Stimulated activated CD8-positive, alpha-beta memory T cell treated with anti-CD3 and anti-CD28 coated beads, Interleukin-12 subunit alpha, Interleukin-12 subunit beta, amount 100 ng/mL, for 1 hour (primary cell): ENCODE results near the gene NSG2.

Experiments used
- DNase-seq: peaks from one replicate; pipeline ENCODE4 v3.0.0-alpha.2; 2020; ENCODE audit warnings: low read depth

The NSG2 gene

DNA sequence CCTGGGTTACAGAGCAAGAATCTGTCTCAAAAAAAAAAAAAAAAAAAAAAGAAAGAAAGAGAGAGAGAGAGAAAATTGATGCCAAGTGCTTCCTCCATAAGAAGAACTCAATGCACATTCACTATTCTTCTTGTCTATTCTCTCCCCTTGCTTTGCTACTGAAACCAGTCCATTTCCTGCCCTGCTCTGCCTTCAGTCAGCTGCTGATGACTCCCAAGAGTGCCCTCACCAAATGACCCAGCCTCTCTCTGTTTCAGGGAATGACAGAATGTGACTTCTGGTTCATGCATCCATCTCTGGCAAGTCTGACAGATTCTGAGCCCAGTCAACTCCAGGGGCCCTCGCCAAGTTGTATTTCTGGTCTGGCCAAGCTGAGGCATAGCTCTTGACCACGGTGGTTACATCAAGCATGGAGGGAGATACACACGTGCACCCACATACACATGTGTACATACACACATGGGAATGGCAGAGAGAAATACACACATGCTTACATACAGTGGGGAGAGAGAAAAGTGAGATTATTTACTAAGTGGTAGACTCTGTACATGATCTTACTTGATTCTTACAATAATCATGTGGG, 106.2 kb downstream of the NSG2 start:
- no peak for DNase-seq

DNA sequence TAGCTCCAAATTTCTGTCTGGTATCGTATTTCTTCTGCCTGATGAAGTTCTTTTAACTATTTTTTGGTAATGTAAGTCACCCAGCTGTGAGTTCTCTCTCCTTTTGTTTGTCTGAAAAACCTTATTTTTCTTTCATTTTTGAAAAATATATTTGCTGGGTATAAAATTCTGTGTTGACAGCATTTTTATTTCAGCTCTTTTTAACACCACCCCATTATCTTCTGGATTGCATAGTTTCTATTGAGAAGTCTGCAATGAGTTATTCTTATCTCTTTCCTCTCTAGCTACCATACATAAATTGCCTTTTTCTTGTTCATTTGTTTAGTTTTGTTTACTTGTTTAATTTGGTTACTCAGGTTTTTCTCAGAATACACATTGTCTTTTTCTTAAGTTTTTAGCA, 109.1 kb downstream of the NSG2 start:
- no peak for DNase-seq

DNA sequence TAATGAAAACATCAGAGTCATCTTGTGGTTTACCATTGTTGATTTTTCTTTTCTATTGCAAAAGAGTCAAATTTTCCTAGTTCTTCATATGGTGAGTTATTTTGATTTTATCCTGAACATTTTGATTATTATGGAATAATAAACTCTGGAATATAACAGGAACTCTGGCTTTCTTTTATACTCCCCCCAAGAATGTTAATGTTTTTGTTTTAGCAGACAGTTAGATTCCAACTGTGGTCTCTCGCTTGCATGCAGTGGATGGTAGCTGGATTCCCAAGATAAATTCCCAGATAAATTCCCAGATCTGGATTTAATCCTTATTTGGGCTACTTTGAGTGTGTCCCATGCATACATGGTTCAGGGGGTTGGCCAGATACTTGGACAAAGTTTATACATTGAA, 109.8 kb downstream of the NSG2 start:
- no peak for DNase-seq

DNA sequence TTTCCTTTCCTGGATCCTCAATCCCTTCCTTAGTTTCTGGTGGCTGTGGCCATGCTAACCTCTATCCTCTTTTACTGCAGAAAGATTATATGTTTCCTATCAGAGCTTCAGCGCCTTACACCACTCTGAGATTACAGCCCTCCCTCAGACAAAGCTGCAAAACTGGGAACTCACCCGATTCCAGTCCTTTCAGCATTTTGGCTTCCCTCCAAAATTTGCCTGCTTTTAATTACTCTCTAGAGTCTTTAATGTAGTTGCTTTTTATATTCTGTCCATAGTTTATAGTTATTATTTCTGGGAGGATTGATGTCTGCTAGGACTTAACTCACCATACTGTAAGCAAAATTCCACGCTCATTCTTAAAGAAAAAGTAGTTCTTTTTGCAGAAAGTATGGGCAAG, 110.2 kb downstream of the NSG2 start:
- DNase-seq: no peak

DNA sequence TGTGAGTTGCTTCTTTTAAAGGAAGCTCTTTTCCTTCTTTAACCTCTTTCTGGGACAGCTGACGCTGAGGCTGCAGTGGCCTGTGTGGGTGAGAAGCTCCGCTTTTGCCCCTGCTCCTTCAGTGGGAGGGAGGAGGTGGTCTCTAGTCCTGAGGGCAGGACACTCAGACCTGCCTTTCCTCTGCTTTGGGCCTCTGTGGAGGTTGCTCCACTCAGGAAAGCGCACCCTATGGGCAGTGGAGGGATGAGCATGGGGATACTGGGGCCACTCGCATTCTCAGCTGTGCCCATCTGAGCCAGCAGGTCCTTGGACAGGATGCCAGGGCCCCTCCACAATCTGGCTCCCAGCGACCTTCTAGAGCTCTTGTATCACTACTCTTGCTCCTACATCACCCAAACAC, 111.5 kb downstream of the NSG2 start:
- no peak for DNase-seq
